ENCODE data around the gene ERC1. TPM values are rescaled to one million over a fixed set of nuclear protein-coding genes. Genes with fewer than 3 reads are reported as not detected.
A peak's percentile ranks its signal among the peaks of the same experiment; 100 is the strongest.

ERC1 gene
- total RNA-seq, 1 donor from 2014 or later, result 56.5 TPM

DNA sequence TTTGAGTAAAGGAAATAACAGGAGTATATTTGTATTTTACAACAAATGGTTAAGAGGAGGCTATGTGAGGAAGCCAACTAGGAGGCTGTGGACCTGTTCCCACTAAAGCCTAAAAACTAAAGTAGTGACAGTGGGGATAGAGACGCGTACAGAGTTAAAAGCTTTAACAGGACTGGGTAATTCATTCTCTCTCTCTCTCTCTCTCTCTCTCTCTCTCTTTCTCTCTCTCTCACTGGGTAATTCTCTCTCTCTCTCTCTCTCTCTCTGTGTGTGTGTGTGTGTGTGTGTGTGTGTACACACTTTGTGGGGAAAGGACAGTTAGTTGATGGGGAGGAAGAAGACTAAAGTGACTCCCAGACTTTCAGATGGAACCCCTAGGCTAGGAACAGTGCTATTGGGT, 16.3 kb downstream of the ERC1 start:
- Histone ChIP-seq H3K9me3 (no peaks in the 10 kb centered on the region), H3K4me1 (peaks cover 9% of the 10 kb centered on the region), H3K36me3 (no peaks in the 10 kb centered on the region), H3K27ac (no peak overlapping the region), H3K27me3 (no peaks in the 10 kb centered on the region), H3K4me3 (no peak overlapping the region)
- DNase-seq (ENCODE audit: extremely low spot score in 2 of 2), result no peak
- intact Hi-C loops (cut with DNase I), result no loop called here
- TF ChIP-seq POLR2AphosphoS5 (IDR thresholded peaks at IDR 0.05; ENCODE audit: insufficient read depth in 1 of 2, low read depth in 1 of 2), result no peak
- TF ChIP-seq, protein P1, sequence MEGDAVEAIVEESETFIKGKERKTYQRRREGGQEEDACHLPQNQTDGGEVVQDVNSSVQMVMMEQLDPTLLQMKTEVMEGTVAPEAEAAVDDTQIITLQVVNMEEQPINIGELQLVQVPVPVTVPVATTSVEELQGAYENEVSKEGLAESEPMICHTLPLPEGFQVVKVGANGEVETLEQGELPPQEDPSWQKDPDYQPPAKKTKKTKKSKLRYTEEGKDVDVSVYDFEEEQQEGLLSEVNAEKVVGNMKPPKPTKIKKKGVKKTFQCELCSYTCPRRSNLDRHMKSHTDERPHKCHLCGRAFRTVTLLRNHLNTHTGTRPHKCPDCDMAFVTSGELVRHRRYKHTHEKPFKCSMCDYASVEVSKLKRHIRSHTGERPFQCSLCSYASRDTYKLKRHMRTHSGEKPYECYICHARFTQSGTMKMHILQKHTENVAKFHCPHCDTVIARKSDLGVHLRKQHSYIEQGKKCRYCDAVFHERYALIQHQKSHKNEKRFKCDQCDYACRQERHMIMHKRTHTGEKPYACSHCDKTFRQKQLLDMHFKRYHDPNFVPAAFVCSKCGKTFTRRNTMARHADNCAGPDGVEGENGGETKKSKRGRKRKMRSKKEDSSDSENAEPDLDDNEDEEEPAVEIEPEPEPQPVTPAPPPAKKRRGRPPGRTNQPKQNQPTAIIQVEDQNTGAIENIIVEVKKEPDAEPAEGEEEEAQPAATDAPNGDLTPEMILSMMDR (IDR thresholded peaks at IDR 0.05), result no peak
- no peak for TF ChIP-seq POLR2A (IDR thresholded peaks at IDR 0.05)

DNA sequence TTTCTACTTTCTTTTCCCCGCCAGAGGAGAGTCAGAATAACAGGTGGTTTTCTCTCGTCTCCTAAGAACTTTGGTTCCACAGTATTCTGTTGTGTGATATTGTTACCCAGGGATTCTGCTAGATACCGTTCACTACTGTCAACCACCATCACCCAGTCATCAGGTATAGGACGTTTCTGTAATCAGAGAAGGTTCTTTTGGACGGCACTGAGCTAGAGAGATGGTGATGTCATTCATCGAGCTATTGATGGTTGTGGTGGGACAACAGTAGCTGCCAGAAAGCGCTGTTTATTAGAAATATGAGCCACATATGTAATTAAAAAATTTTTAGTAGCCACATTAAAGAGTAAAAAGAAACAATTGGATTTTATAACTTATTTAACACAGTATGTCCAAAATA, 17.0 kb downstream of the ERC1 start:
- Histone ChIP-seq H3K9me3 (no peaks in the 10 kb centered on the region), H3K4me3 (no peak overlapping the region), H3K4me1 (peaks cover 9% of the 10 kb centered on the region), H3K36me3 (no peaks in the 10 kb centered on the region), H3K27ac (no peak overlapping the region), H3K27me3 (no peaks in the 10 kb centered on the region)
- DNase-seq (ENCODE audit: extremely low spot score in 2 of 2), result no peak
- intact Hi-C loops (cut with DNase I), result no loop called here
- TF ChIP-seq POLR2AphosphoS5 (IDR thresholded peaks at IDR 0.05; ENCODE audit: insufficient read depth in 1 of 2, low read depth in 1 of 2), result no peak

DNA sequence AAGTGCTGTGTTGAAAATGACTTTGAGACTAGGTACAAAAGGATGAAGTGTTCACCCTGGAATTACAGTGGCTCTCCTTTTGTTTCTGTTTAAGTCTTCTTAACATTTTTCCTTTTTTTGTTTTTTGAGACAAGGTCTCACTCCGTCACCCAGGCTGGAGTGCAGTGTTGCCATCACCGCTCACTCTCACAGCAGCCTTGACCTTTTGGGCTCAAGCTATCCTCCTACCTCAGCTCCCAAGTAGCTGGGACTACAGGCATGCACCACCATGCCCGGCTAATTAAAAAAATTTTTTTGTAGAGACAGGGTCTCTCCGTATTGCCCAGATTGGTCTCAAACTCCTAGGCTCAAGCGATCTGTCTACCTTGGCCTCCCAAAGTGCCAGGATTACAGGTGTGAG, 20.1 kb downstream of the ERC1 start:
- TF ChIP-seq, protein P1 (IDR thresholded peaks at IDR 0.05), result no peak
- TF ChIP-seq POLR2AphosphoS5 (IDR thresholded peaks at IDR 0.05; ENCODE audit: insufficient read depth in 1 of 2, low read depth in 1 of 2) (no peak), POLR2A (IDR thresholded peaks at IDR 0.05) (no peak)
- Histone ChIP-seq H3K27me3 (no peaks in the 10 kb centered on the region), H3K36me3 (no peaks in the 10 kb centered on the region), H3K4me3 (no peak overlapping the region), H3K9me3 (no peaks in the 10 kb centered on the region), H3K27ac (no peak overlapping the region), H3K4me1 (peaks cover 13% of the 10 kb centered on the region)
- DNase-seq (ENCODE audit: extremely low spot score in 2 of 2), result no peak
- intact Hi-C loops (cut with DNase I), result no loop called here

- peaks cover 13% of the 10 kb centered on the region for H3K4me1 ChIP-seq
- H3K27ac ChIP-seq, result peak overlapping the region; percentile 13
- no peaks in the 10 kb centered on the region for H3K27me3 ChIP-seq
- no peak overlapping the region for H3K4me3 ChIP-seq
- TF ChIP-seq POLR2A (IDR thresholded peaks at IDR 0.05), result no peak
- peak in 1 of 2 donors; percentile 54 for TF ChIP-seq POLR2AphosphoS5 (IDR thresholded peaks at IDR 0.05; ENCODE audit: insufficient read depth in 1 of 2, low read depth in 1 of 2)
- intact Hi-C loops (cut with DNase I), result no loop called here
- H3K9me3 ChIP-seq, result no peaks in the 10 kb centered on the region
- H3K36me3 ChIP-seq, result no peaks in the 10 kb centered on the region
- no peak for DNase-seq (ENCODE audit: extremely low spot score in 2 of 2)
Measured at GRCh38 chr12:1013618-1014489, 22.8 kb downstream of the ERC1 start.

DNA sequence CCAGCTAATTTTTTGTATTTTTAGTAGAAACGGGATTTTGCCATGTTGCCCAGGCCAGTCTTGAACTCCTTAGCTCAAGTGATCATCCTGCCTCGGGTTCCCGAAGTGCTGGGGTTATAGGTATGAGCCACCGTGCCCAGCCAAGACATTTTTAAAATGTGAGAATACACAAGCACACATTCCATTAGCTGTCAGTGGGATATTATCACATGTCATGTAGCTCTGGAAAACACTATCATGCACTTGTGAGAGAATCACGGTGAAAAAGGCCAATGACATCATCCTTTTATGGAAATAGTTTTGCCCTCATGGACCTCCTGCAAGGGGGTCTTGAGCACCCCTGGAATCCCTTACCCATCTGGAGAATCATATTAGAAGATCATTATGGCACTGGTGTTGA, 28.3 kb downstream of the ERC1 start:
- intact Hi-C loops (cut with DNase I), result no loop called here
- Histone ChIP-seq H3K36me3 (no peaks in the 10 kb centered on the region), H3K4me3 (no peak overlapping the region), H3K4me1 (peaks cover 4% of the 10 kb centered on the region), H3K27me3 (no peaks in the 10 kb centered on the region), H3K27ac (no peak overlapping the region), H3K9me3 (no peaks in the 10 kb centered on the region)
- no peak for DNase-seq (ENCODE audit: extremely low spot score in 2 of 2)
- TF ChIP-seq POLR2AphosphoS5 (IDR thresholded peaks at IDR 0.05; ENCODE audit: insufficient read depth in 1 of 2, low read depth in 1 of 2), result no peak
- TF ChIP-seq POLR2A (IDR thresholded peaks at IDR 0.05), result no peak
- TF ChIP-seq, protein P1 (IDR thresholded peaks at IDR 0.05), result no peak

DNA sequence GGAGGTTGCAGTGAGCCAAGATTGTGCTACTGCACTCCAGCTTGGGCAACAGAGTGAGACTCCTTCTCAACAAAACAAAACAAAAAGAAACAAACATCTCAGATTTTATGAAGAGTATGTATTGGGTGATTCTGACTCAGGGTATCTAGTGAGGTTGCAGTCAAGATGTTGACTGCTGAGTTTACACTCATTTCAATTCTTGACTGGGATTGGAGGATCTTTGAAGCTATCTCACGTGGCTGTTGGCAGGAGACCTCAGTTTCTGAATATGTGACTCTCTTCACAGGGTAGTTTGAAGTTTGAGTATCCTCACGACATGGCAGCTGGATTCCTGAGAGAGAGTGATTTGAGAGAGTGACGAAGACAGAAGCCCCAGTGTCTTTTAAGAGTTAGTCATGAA, 29.4 kb downstream of the ERC1 start:
- H3K9me3 ChIP-seq, result no peaks in the 10 kb centered on the region
- no peak overlapping the region for H3K4me3 ChIP-seq
- H3K36me3 ChIP-seq, result no peaks in the 10 kb centered on the region
- no peak for TF ChIP-seq POLR2A (IDR thresholded peaks at IDR 0.05)
- TF ChIP-seq POLR2AphosphoS5 (IDR thresholded peaks at IDR 0.05; ENCODE audit: insufficient read depth in 1 of 2, low read depth in 1 of 2), result no peak
- TF ChIP-seq, protein P1 (IDR thresholded peaks at IDR 0.05), result no peak
- H3K27me3 ChIP-seq, result no peaks in the 10 kb centered on the region
- H3K27ac ChIP-seq, result no peak overlapping the region
- no peak for DNase-seq (ENCODE audit: extremely low spot score in 2 of 2)
- intact Hi-C loops (cut with DNase I), result no loop called here
- H3K4me1 ChIP-seq, result no peaks in the 10 kb centered on the region

Measured in vagina (tissue), 2 donors.